Measurements from ENCODE around the gene STOML2.

Gene STOML2

GRCh38 chr9:35105571-35106342, 2.8 kb upstream of the STOML2 start:
- no peak overlapping the region for H3K27ac ChIP-seq
- TF ChIP-seq CTCF (conservative IDR thresholded peaks at IDR 0.05) = no peak

GRCh38 chr9:35105126-35105525, 2.2 kb upstream of the STOML2 start:
- no peak overlapping the region for H3K27ac ChIP-seq
- TF ChIP-seq CTCF (conservative IDR thresholded peaks at IDR 0.05) = no peak

DNA sequence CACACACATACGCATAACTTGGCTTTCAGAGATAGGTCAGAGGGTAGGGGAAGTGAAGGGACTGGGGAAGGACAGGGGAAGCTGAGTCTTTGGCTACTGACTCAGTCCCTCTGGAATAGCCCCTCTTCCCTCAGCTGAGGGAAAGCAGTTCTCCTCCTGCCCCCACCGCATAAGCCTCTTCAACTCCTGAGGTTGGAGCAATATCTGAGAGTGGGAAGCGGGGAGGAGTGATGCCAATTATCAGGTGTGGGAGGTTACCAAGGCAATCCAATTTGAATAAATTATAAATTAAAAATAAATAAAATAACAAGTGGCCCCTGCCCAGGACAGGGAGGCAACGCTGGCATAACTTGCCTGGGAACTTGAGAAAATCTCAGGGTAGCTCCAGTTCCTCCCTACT, 1.7 kb upstream of the STOML2 start:
- TF ChIP-seq CTCF (conservative IDR thresholded peaks at IDR 0.05) = no peak
- H3K27ac ChIP-seq = peak overlapping the region; percentile 90; the same call in 1 of the 2 replicates

DNA sequence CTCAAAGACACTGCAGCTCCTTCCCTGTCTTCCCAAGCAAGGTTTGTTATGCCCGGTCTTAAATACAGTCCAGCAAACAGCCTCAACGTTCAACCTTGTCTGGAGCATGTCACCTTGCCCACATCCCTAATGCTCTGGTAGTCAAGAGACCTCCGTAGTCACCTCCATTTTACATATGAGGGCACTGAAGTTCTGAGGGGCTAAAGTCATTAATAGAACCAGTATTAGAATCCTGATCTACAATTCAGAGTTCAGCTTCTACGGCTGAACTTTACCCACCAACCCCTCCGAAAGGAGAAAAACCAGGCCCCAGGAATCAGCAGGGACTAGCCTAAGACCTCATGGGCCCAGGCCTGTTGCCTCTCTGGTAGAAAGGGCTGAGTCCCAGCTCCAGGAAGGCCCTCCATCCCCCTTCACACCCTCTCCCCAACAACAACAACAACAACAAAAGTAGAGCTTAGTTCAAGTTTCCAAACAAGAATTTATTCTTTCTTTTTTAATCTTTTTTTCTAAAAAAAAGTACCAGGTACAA, 795 bp upstream of the STOML2 start:
- TF ChIP-seq CTCF (conservative IDR thresholded peaks at IDR 0.05) = no peak
- H3K27ac ChIP-seq = peak overlapping the region; percentile 90

DNA sequence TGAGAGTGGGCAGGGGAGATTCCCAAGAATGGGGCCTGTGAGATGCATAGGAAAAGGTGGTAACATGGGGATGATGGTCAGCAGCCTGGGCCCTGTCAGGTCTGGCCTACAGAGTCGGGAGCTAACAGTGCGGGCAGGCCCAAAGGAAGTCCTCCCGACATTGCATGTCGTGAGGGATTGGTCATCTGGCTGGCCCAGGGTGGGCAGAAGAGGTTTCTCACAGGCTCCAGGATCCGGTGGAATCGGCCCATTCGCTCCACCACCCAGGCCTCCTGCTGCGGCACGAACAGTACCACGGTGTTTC, 514 bp downstream of the STOML2 start:
- TF ChIP-seq CTCF (conservative IDR thresholded peaks at IDR 0.05) = no peak
- peak overlapping the region; percentile 90 for H3K27ac ChIP-seq

DNA sequence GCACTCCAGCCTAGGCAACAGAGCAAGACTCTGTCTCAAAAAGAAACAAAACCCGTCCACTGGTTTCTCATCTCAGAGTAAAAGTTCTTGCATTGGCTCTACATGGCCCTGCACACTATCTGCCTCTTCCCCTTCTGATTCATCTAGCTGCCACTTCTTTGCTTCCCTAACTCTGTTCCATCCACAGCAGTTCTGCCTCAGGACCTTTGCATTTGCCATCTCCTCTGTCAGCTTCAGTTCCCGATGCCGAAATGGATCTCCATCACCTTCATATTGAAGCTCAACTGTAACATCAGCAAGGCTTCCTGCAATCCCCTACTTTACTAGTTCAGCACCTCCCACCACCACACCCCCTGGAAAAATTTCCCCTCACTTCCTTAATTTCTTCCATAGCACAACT, 5.4 kb downstream of the STOML2 start:
- TF ChIP-seq CTCF (conservative IDR thresholded peaks at IDR 0.05) = no peak
- no peak overlapping the region for H3K27ac ChIP-seq

GRCh38 chr9:35096035-35096849, 6.7 kb downstream of the STOML2 start, which contains the start of gene PIGO:
Gene PIGO, minus strand, starts transcription at chr9:35096591. Its CDS starts 1,026 bp downstream, at chr9:35095565.
- peak within 1 kb of the TSS; percentile 95 for H3K27ac ChIP-seq
- peak; percentile 96 for TF ChIP-seq CTCF (conservative IDR thresholded peaks at IDR 0.05)
